Peyer's patch (tissue), 4 donors: ENCODE data around the gene ZNF879. TPM values are rescaled to one million over a fixed set of nuclear protein-coding genes. Genes with fewer than 3 reads are reported as not detected.

Experiments used
- DNase-seq, 3 donors: peaks; one replicate each; pipeline ENCODE4 v3.0.0-alpha.2; 2017 to 2019
- H3K27ac ChIP-seq, 4 donors: fragments of 200-600 bp; sonication (generic); one replicate each; pipeline ENCODE4 v1.5.1; 2016 to 2019
- H3K27me3 ChIP-seq, 2 donors: fragments of 200-600 bp; sonication (generic); one replicate each; pipeline ENCODE4 v1.5.1; 2019
- H3K36me3 ChIP-seq, 3 donors: fragments of 200-600 bp; sonication (generic); one replicate each; pipeline ENCODE4 v1.5.1; 2016 to 2019
- H3K4me1 ChIP-seq, 4 donors: fragments of 200-600 bp; sonication (generic); one replicate each; pipeline ENCODE4 v1.5.1; 2016 to 2019
- H3K4me3 ChIP-seq, 4 donors: fragments of 200-600 bp; sonication (generic); 1 replicate in 3 of 4; 2 replicates in 1 of 4; pipeline ENCODE4 v1.5.1; 2016 to 2019; ENCODE audit warnings: mild to moderate bottlenecking in 1 of 4
- H3K9me3 ChIP-seq, 4 donors: fragments of 200-600 bp; sonication (generic); one replicate each; pipeline ENCODE4 v1.5.1; 2016 to 2019; ENCODE audit warnings: mild to moderate bottlenecking in 1 of 4
- POLR2A ChIP-seq, 2 donors: fragments of 450-650 bp; IDR thresholded peaks; one replicate each; pipeline ENCODE4 v1.5.1; 2017; ENCODE audit warnings: antibody characterized with exemption in 2 of 2, mild to moderate bottlenecking in 2 of 2, moderate library complexity in 2 of 2
- total RNA-seq, 4 donors: library from RNA; depleted of rRNA; stranded (reverse); fragments of >200 nt; gene quantifications; one replicate each; pipeline ENCODE4 v1.1.0, GENCODE V29; 2016
- TF ChIP-seq, protein P1 (sequence below), 6 experiments: fragments of 450-650 bp in 4 of 6; fragments of 200-600 bp in 2 of 6; sonication (generic) in 1 of 6; IDR thresholded peaks; one replicate each; pipeline ENCODE4 v1.5.1; 2017 to 2019; ENCODE audit warnings: antibody characterized with exemption in 6 of 6, mild to moderate bottlenecking in 3 of 6, moderate library complexity in 1 of 6

Gene ZNF879
- total RNA-seq, 4 donors from 2014 or later, result 3.2 to 28.1 (median 6.2) TPM

DNA sequence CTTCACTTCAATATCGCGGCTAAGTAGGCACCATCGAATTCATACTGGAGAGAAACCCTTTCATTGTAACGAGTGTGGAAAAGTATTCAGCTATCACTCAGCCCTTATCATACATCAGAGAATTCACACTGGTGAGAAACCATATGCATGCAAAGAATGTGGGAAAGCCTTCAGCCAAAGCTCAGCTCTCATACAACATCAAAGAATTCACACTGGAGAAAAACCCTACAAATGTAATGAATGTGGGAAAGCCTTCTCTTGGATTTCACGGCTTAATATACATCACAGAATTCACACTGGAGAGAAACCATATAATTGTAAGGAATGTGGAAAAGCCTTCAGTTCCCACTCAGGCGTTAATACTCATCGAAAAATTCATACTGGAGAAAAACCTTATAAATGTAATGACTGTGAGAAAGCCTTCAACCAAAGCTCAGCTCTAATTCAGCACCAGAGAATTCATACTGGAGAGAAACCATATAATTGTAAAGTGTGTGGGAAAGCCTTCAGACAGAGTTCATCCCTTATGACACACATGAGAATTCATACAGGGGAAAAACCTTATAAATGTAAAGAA, 9.5 kb downstream of the ZNF879 start:
- peaks cover 0 to 52% (median 3%) of the 10 kb centered on the region in 3 donors for H3K36me3 ChIP-seq

DNA sequence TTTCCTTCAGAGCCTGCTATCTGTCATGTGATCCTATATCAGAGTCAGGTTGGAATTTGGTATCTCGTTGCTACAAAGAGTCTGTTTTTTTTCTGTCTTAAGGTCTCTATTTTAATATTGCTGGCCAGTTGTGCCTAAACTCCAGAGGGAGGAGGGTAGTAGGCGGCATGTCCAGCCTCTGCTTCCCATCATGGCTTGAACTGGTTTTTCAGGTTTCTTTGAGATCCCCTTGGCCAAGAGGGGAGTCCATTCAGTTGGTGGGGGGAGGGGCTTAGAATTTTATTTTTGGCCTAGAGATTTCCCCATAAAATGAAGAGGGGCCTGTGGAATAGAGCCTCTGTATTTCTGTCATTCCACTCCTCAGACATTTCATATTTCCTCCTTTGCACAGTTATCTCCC, 21.2 kb downstream of the ZNF879 start:
- Histone ChIP-seq H3K9me3 (peaks cover 0 to 6% (median 0%) of the 10 kb centered on the region in 4 donors), H3K27ac (no peak overlapping the region), H3K27me3 (no peaks in the 10 kb centered on the region), H3K4me3 (no peak overlapping the region), H3K36me3 (no peaks in the 10 kb centered on the region), H3K4me1 (no peaks in the 10 kb centered on the region)
- TF ChIP-seq, protein P1, sequence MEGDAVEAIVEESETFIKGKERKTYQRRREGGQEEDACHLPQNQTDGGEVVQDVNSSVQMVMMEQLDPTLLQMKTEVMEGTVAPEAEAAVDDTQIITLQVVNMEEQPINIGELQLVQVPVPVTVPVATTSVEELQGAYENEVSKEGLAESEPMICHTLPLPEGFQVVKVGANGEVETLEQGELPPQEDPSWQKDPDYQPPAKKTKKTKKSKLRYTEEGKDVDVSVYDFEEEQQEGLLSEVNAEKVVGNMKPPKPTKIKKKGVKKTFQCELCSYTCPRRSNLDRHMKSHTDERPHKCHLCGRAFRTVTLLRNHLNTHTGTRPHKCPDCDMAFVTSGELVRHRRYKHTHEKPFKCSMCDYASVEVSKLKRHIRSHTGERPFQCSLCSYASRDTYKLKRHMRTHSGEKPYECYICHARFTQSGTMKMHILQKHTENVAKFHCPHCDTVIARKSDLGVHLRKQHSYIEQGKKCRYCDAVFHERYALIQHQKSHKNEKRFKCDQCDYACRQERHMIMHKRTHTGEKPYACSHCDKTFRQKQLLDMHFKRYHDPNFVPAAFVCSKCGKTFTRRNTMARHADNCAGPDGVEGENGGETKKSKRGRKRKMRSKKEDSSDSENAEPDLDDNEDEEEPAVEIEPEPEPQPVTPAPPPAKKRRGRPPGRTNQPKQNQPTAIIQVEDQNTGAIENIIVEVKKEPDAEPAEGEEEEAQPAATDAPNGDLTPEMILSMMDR (IDR thresholded peaks at IDR 0.05), result no peak
- no peak for TF ChIP-seq POLR2A (IDR thresholded peaks at IDR 0.05)
- no peak for DNase-seq

More for the DNA sequence above, 9.5 kb downstream of the ZNF879 start:
- TF ChIP-seq POLR2A (IDR thresholded peaks at IDR 0.05), result no peak
- TF ChIP-seq, protein P1 (IDR thresholded peaks at IDR 0.05), result no peak
- no peaks in the 10 kb centered on the region for H3K4me1 ChIP-seq
- H3K4me3 ChIP-seq, result no peak overlapping the region
- no peak overlapping the region for H3K27ac ChIP-seq
- peaks cover 0 to 94% (median 34%) of the 10 kb centered on the region in 4 donors for H3K9me3 ChIP-seq
- H3K27me3 ChIP-seq, result no peaks in the 10 kb centered on the region
- DNase-seq, result no peak

DNA sequence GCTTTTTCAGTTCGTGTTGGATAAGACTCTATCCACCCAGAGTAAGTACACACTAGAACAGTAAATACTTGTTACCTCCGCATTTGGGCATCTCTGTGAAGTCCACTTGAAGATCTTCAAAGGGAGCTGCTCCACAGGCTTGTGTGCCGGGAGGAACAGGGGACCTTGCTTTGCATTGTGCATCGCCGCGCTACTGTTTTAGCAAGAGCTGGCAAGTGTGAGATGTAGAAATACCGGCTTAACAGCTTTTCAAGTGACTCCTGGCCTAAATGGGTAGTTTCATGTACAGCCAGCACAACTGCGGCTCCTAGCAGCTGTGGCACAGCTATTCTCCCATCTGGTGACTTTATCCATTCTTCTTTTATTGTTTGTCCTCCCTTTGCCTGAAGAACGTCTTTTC, 28.2 kb downstream of the ZNF879 start:
- Histone ChIP-seq H3K4me3 (no peak overlapping the region), H3K27me3 (no peaks in the 10 kb centered on the region), H3K36me3 (no peaks in the 10 kb centered on the region), H3K27ac (no peak overlapping the region), H3K4me1 (no peaks in the 10 kb centered on the region), H3K9me3 (no peaks in the 10 kb centered on the region)
- no peak for DNase-seq
- no peak for TF ChIP-seq POLR2A (IDR thresholded peaks at IDR 0.05)
- TF ChIP-seq, protein P1 (IDR thresholded peaks at IDR 0.05), result no peak

DNA sequence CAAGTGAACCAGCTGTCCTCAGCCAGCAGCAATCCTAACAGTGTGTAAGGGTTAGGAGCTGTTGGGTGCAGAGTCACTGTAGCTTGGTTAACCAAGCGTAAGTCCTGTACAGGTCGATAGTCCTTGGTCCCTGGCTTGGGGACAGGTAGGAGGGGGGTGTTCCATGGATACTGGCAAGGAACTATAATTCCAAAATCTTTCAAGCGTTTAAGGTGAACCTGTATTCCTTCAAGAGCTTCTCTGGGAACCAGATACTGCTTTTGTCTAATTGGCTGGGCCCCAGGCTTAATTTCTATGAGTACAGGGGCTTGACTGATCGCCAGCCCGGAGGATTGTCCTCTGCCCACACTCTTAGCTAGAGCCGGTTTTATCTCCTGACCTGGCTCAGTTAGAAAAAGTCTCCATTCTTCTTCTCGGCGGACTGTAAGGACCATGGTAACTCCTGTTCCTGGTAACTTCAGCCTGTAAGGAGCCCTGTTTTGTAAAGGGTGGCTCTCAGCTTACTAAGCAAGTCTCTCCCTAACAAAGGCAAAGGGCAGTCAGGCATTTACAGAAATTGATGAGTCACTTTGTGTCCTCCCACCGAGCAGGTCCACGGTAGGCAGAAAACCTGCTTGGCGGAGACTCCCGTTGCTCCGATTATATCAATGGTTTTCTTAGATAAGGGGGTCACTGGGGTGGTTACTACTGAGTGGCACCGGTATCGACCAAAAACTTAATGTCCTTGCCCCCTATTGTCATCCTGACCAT, 30.6 kb downstream of the ZNF879 start:
- no peaks in the 10 kb centered on the region for H3K27me3 ChIP-seq
- no peaks in the 10 kb centered on the region for H3K4me1 ChIP-seq
- no peaks in the 10 kb centered on the region for H3K36me3 ChIP-seq
- H3K27ac ChIP-seq, result no peak overlapping the region
- H3K9me3 ChIP-seq, result no peaks in the 10 kb centered on the region
- DNase-seq, result no peak
- H3K4me3 ChIP-seq, result no peak overlapping the region
- TF ChIP-seq, protein P1 (IDR thresholded peaks at IDR 0.05), result no peak
- no peak for TF ChIP-seq POLR2A (IDR thresholded peaks at IDR 0.05)

DNA sequence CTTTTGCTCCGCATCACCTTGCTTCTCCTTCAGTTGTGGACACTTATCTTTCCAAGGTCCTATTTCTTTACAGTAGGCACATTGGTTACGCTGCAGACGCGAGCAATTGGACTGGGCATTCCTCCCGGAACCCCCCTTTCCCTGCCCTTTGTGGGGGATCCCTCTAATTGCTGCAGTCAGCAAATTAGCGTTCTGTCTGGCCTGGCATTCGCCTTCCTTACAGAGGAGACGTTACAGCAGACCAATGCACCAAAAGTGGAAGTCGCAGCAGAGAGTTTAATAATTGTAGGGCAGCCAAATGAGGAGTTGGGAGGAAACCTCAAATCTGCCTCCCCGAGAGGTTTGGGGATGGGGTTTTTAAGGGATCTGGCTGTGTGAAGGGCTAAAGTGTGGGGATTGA, 31.3 kb downstream of the ZNF879 start:
- TF ChIP-seq, protein P1 (IDR thresholded peaks at IDR 0.05), result no peak
- TF ChIP-seq POLR2A (IDR thresholded peaks at IDR 0.05), result no peak
- Histone ChIP-seq H3K36me3 (no peaks in the 10 kb centered on the region), H3K9me3 (no peaks in the 10 kb centered on the region), H3K27me3 (no peaks in the 10 kb centered on the region), H3K4me3 (no peak overlapping the region), H3K27ac (no peak overlapping the region), H3K4me1 (no peaks in the 10 kb centered on the region)
- no peak for DNase-seq
